GM18873 (cell line): ENCODE results near the gene RXRA.

Experiments used
- ATAC-seq: cut with Tn5 transposase; IDR thresholded peaks from one replicate; pipeline ENCODE4 v1.9.1; 2021; ENCODE audit warnings: mild to moderate bottlenecking, moderate library complexity, moderate number of reproducible peaks; ENCODE audit not compliant: unreplicated experiment, low FRiP score

RXRA gene

DNA sequence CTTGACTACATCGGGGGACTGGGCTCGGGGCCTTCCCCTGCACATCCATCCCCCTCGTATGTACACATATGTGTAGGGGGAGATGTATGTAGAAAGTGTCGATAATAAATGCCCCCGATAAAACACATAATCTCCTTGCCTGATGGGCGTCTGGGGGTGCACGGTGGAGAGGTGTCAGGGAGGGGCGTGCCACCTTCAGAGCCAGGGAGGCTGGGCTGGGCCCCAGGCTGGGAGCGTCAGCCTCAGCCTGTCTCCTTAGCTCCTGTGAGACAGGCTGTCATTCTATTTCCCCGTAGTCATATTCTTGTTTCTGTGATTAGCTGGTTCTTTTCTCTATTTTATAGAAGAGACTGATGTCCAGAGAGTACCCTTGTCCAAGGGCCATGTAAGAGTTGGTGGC is 4.7 kb upstream of the RXRA start:
- no peak for ATAC-seq

- ATAC-seq = no peak
Measured at GRCh38 chr9:134321946-134322741, 4.1 kb upstream of the RXRA start.

DNA sequence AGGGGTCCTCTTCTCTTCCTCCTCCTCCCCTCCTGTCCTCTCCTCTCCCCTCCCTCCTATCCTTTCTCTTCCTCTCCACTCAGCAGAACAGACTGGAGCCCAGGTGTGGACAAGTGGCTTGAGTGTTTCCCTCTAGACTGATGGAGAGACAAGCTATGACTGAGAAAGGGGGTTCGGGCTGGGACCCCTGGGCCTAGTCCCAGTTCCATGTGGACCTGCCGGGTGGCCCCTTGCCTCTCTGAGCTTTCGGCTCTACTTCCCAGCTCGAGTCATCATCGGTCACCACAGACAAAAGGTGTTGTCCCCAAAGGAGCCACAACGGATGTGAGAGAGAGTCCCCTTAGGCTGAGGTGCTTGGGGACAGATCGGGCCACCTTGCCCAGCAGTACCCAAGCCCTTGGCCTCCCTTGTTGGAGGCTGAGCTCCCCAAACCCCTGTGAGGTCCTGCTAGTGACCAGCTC is 3.4 kb upstream of the RXRA start:
- ATAC-seq = no peak

- ATAC-seq = no peak
Measured at GRCh38 chr9:134323741-134324358, 2.4 kb upstream of the RXRA start.

DNA sequence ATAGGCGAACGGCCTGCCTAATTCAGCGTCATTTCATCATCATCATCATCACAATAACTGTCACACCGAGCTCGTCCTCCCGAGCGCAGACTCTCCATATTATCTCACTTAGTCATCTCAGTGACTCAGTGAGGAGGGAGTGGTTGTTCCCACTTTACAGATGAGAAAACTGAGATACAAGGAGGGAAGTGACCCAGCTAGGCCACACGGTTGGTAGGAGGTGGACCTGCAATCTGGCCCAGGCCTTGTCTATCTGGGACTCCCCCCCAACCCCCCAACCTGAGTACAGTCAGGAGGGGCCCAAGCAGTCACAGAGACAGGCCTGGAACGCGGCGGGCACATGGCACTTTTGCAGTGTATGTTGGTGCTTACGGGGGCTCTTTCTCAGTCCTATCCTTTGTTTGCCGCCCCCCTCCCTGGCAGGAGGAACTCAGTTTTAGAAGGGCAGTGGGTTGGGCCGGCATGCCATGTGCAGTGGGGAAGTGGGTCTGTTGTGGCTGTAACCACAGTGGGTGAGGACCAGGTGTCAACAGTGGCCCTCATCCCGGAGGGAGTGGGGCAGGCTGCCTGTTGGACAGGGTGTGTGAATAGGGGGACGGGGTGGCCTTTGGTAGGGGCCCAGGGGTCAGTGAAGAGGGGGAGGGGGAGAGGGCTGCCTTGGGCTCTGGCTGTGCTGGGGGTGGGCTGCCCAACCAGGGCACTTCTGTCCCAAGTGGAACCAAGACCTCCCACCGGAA is 1.7 kb upstream of the RXRA start:
- no peak for ATAC-seq

DNA sequence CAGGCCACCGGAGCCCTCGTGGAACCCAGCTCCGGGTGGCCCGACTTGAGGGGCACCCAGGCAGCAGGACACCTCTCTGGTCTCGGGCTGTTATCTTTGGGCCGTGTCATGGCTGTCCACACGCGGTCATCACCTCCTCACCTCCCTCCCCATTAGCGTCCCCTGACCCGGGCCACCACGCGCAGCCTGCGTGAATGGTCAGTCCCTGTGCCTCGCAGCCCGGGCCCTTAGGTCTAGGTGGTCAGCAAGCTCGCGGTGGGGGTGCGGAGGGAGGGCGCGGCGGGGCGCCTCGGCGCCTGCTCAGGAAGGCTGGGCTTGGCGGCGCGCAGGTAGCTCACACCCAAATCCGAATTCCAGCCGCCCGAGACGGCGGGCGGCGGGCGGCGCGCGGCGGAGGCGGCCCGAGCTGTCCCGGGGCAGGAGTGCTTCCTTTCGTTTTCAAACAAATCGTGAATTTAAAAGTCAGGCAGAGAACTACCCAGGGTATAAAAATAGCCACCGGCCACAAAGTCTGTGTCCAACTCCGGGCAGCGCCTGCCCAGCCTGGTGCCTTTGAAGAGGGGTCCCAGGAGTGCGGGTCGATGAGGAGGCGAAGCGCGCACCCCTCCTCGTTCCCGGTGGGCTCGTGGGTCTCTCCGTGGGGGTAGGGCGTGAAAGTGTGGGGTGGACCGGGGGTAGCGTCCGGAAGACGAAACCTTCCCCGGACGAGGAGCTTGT is 1.0 kb upstream of the RXRA start:
- no peak for ATAC-seq

DNA sequence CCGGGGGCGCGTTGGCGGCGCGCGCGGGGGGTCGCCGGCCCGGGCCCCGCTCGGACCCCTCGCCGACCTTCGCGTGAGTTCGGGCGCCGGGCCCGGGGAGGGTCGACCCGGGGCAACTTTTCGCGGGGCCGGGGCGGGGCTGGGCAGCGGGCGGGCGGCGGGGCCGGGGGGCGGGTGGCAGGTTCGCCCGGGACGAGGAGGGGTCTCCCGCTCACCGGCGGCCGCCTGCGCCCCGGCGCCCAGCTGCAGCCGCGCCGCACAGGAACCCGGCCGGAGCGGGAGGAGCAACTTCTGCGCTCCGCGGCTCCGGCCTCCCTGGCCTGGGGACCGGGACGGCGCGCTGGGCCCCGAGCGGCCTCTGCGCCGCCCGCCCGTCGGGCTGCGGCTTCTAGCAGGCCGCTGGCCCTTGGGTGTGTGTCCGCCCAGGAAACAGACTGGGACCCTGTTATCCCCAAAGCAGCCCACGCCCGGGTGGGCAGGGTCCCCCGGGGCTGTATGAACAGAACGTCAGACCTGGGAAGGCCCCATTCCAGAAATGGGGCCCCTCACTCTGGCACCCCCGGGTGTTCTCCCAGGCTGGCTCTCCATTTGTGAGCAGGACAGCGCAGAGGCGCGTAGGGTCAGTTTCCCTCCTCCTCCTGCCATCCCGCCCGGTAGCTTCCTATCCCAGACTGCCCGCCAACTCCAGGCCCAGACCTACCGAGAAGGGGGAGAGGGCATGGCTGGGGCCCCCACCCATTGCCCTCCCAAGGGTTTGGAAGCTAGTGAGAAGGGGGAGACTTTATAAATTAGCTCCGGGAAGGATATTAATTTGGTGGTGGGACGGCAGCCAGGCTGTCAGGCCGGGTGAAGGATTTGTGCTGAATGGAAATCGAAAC is 708 bp downstream of the RXRA start:
- ATAC-seq = no peak

DNA sequence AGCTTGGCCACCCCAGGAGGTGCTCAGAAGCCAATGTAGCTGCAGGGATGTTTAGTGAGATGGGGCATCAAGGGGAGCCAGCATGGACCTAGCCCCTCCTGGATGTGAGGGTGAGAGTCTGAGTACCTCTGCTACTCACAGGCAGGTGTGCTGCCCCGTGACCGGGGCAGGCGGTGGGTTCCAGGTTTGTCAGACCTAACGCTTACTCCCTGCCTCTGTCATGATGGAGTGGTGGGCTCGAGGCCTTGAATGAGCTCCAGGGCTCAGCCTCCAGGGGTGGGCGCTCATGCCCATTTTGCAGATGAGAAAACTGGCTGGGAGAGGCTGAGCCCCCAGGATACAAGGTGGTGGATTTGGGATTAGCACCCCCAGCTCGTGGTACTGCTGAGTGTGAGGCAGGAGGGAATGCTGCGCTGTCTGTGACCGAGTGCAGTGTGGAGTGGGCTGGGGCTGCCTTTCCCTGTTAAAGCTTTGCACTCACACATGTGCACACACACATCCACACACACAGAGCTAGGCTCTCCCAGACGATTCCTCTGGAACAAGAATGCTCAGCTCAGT is 1.5 kb downstream of the RXRA start:
- ATAC-seq = no peak

DNA sequence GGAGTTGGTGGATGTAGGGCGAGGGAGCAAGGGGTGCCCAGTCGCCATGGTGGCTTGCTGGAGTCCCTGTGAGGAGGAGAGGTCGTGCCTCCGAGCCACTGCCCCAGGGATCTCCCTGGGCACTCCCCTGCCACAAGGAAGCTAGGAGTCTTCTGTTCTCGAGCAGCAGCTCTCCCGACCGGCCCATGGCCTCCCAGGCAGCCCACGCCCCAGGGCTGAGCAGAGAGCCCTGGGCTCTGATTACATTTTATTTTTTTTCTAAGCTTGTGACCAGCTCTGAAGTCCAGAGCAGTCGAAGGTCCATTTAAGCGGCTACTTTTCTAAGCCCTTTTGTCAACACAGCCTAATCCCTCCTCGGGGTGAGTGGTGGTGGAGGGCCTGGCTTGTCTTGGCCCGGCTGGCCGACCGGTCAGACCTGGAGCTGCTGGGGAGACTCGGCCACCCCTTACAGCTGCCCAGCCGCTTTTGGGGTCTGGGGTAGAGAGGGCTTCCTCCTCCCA is 2.1 kb downstream of the RXRA start:
- no peak for ATAC-seq

GRCh38 chr9:134328841-134329575 is 2.8 kb downstream of the RXRA start:
- ATAC-seq = no peak

DNA sequence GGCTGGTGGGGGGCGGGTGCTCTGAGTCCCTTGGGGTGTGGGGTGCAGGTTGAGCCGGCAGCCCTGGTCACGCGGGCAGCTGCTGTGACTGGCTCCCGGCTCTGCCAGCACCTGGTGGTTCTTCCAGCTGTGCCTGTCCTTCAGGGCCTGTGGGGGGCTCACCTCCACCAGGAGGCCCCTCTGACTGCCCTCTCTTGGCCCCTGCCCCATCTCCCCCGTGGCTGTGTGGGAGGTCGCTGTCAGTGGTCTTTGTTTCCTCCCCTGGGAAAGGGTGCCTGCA is 3.3 kb downstream of the RXRA start:
- ATAC-seq = no peak

DNA sequence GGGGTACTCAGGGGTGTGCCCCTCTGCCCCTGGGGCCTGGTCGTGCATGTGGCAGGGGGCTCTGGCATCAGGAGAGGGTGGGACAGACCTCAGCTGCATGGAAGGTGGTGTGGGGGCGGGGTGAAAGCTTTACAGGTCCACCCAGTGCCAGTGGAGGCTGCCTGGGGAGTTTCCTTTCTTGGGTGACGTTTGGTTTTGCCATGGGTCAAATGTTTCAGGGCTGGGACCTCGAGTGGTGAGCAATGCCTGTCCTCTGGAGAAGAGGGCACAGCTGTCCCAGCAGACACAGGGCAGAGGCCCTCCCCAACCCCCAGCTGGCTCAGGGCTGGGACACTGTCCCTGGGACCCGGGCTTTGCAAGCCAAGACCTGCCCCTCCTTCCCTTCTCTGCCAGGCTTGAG is 3.6 kb downstream of the RXRA start:
- no peak for ATAC-seq

DNA sequence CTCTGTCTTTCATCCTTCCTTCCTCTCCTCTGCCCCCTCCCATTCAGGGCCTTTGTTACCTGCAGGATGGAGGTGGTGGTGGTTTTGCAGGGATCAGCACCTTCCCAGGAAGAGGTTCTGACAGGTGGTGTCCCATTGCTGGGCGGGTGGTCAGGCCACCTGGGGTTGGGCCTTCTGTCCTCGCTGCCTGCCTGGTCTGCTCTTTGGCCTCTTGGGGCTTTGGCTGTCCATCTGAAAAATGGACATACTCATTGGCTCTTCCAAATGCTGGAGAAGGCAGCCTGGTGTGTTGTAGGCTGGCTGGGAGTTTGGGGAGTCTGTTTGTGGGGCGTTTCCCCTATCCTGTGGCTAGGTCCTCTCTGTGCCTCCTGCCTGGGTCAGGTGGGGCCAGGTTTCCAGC is 4.3 kb downstream of the RXRA start:
- no peak for ATAC-seq

- no peak for ATAC-seq
Measured at GRCh38 chr9:134331186-134332025, 5.2 kb downstream of the RXRA start.

DNA sequence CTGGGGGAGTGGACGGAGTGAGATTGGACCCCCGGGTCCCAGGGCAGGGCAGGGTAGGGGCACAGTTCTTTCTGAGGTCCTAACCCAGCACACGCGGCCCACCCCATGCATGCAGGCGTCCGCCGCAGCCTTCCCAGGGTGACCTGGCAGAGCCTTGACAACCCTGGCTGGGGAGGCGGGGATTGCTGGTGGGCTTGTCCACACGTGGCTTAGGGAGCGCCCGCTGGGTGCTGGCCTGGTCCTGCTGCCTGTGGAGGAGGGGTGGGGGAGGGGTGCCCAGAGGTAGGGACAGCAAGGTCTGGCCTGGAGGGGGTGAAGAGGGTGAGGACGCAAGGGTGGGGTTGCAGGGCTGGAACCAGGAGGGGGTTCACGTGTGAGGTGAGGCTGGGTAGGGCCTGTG is 6.0 kb downstream of the RXRA start:
- no peak for ATAC-seq

DNA sequence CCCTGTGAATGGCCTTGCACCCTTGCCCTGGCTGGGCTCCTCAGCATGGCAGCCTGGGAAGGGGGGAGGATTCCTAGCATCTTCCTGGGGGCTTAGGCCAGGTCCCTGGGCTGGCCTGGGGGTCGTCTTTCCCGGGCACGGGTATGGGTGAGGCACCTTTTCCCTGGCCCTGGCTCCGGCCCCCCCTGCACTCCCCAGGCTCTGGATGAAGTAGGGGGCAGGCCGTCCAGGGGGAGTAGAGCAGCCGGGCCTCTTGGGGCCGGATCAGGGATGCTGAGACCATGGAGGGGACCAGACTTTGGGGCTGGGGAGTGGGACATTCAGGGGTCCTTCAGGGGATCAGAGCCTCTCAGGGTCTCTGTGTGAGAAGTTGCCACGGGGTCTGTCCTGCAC is 6.6 kb downstream of the RXRA start:
- ATAC-seq = no peak

DNA sequence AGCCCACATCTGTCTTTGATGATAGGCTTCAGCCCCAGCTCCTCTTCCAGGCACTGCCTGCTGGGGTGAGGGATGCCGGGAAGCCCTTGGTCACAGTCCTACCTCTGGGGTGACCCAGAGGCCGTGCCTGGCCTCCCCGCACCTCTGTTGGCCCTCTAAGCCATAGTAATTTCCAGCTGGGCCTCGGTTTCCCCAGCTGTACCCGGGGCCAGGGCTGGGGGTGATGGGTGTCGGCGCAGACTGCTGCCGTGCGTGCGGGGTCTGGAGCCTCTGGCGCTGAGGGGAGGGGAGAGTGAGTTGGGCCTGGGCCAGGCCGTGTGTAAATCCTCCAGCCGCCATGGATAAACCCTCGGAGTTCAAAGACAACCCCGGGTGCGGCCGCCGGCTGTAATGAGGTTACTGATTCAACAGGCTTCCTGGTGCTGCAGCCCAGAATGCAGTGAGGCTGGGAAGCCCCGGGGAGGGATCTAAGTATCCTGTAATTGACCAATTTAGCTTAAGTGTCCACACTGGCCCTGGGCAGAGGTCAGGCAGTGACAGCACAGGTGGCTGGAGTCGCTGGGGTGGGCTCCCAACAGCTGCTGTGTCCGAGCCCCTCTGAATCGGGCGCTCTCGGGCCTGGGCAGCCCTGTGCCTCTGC is 7.1 kb downstream of the RXRA start:
- no peak for ATAC-seq
